Fibroblast of lung (primary cell): Measurements from ENCODE around the gene DOP1A. TPM values are rescaled to one million over a fixed set of nuclear protein-coding genes. Genes with fewer than 3 reads are reported as not detected.

Source experiments
- DNase-seq, 2 donors: peaks; one replicate each; pipeline versions ENCODE4 v3.0.0 to v3.0.0-alpha.2; 2010; ENCODE audit warnings: low read depth in 2 of 2
- H2AFZ ChIP-seq: 2 replicates; pipeline ENCODE4 v1.5.1; 2012; ENCODE audit warnings: low read length, control low read depth, inconsistent platforms
- H3K27ac ChIP-seq: 2 replicates; pipeline ENCODE4 v1.5.1; 2011; ENCODE audit warnings: low read length, control low read depth; ENCODE audit not compliant: insufficient read depth
- H3K27me3 ChIP-seq: 2 replicates; pipeline ENCODE4 v1.5.1; 2011; ENCODE audit warnings: mild to moderate bottlenecking, low read length; ENCODE audit not compliant: control insufficient read depth, insufficient read depth
- H3K36me3 ChIP-seq: 2 replicates; pipeline ENCODE4 v1.5.1; 2011; ENCODE audit warnings: low read length; ENCODE audit not compliant: control insufficient read depth, insufficient read depth
- H3K4me1 ChIP-seq: 2 replicates; pipeline ENCODE4 v1.5.1; 2011; ENCODE audit warnings: low read length; ENCODE audit not compliant: control insufficient read depth, insufficient read depth; ENCODE audit errors: extremely low read depth
- H3K4me2 ChIP-seq: 2 replicates; pipeline ENCODE4 v1.5.1; 2011; ENCODE audit warnings: low read length, control low read depth; ENCODE audit not compliant: insufficient read depth; ENCODE audit errors: extremely low read depth
- H3K4me3 ChIP-seq, 4 experiments: fragments of 200-600 bp in 1 of 4; sonication (generic) in 1 of 4; replicated peaks in 1 of 4; 2 replicates each; pipeline ENCODE4 v1.5.1; 2011 to 2016; ENCODE audit warnings: low read length in 4 of 4, low read depth in 3 of 4, mild to moderate bottlenecking in 3 of 4, control low read depth in 2 of 4, inconsistent platforms in 1 of 4, mixed read lengths in 1 of 4; ENCODE audit not compliant: insufficient read depth in 1 of 4; ENCODE audit errors: control extremely low read depth in 1 of 4
- H3K79me2 ChIP-seq: 2 replicates; pipeline ENCODE4 v1.5.1; 2012; ENCODE audit warnings: mild to moderate bottlenecking, low read length, inconsistent platforms; ENCODE audit not compliant: control insufficient read depth, insufficient read depth
- H3K9ac ChIP-seq: 2 replicates; pipeline ENCODE4 v1.5.1; 2011; ENCODE audit warnings: mild to moderate bottlenecking, low read length, control low read depth; ENCODE audit not compliant: insufficient read depth
- H3K9me3 ChIP-seq: 2 replicates; pipeline ENCODE4 v1.5.1; 2012; ENCODE audit warnings: low read depth, low read length; ENCODE audit not compliant: control insufficient read depth, insufficient read depth
- H4K20me1 ChIP-seq: 2 replicates; pipeline ENCODE4 v1.5.1; 2011; ENCODE audit warnings: low read length; ENCODE audit not compliant: control insufficient read depth, insufficient read depth; ENCODE audit errors: extremely low read depth
- CTCF ChIP-seq, 2 donors: IDR thresholded peaks in 1 of 2; conservative IDR thresholded peaks in 1 of 2; 1 replicate in 1 of 2; 2 replicates in 1 of 2; pipeline ENCODE4 v1.5.1; 2011 to 2012; ENCODE audit warnings: low read length in 2 of 2, control low read depth in 1 of 2, inconsistent platforms in 1 of 2, low read depth in 1 of 2, mild to moderate bottlenecking in 1 of 2
- EZH2 ChIP-seq: IDR thresholded peaks from 2 replicates; pipeline ENCODE4 v1.5.1; 2012; ENCODE audit warnings: low read length, control low read depth, mild to moderate bottlenecking; ENCODE audit errors: missing control alignments
- polyA plus RNA-seq, 2 donors: library from polyadenylated mRNA; depleted of rRNA in 1 of 2; stranded (reverse) in 1 of 2; unstranded in 1 of 2; fragments of >200 nt; gene quantifications; 2 replicates each; pipeline ENCODE4 v1.2.1, GENCODE V29; 2011 to 2012; ENCODE audit warnings: missing spikeins in 1 of 2
- total RNA-seq: library from RNA; depleted of rRNA; stranded (reverse); fragments of >200 nt; gene quantifications from 2 replicates; pipeline ENCODE4 v1.2.1, GENCODE V29; 2014

The DOP1A gene
- total and polyA plus RNA-seq, 2 donors (not counting 1 experiment from before 2014, with no cell fraction given), result 13.2 to 33.7 TPM

GRCh38 chr6:83097675-83098074, 30.2 kb downstream of the DOP1A start:
- H3K27ac ChIP-seq, result no peak overlapping the region
- H3K79me2 ChIP-seq, result peaks cover 2% of the 10 kb centered on the region
- H3K9me3 ChIP-seq, result no peaks in the 10 kb centered on the region
- peaks cover 6% of the 10 kb centered on the region for H3K4me1 ChIP-seq
- H2AFZ ChIP-seq, result no peak overlapping the region
- no peak for DNase-seq
- TF ChIP-seq EZH2 (no peak), CTCF (conservative IDR thresholded peaks at IDR 0.05 in 1 of 2, IDR thresholded peaks at IDR 0.05 in 1 of 2; ENCODE audit: low read depth in 1 of 2, low read length in 2 of 2) (no peak)
- H3K4me2 ChIP-seq, result no peak overlapping the region
- H3K36me3 ChIP-seq, result no peaks in the 10 kb centered on the region
- no peaks in the 10 kb centered on the region for H4K20me1 ChIP-seq
- no peaks in the 10 kb centered on the region for H3K27me3 ChIP-seq
- H3K4me3 ChIP-seq, result no peak overlapping the region
- H3K9ac ChIP-seq, result no peak overlapping the region

DNA sequence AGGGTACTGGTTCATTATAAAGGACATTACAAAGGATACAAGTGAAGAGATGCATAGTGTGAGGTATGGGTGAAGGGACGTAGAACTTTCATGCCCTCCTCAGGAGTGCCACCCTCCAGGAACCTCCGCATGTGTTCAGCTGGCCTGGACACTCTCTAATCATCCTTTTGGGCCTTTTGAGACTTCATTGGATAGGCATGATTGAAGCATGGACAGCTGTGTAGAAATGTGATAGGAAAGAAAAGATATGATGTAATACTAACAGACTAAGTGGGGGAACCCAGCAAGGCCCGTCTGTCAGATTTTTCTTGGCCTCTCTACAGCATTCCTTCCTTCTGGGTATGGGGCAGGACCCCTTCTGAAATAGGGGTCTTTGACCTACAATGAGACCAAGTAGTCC, 31.1 kb downstream of the DOP1A start:
- Histone ChIP-seq H3K9ac (no peak overlapping the region), H4K20me1 (no peaks in the 10 kb centered on the region), H3K4me3 (no peak overlapping the region), H3K36me3 (no peaks in the 10 kb centered on the region), H3K4me1 (peaks cover 3% of the 10 kb centered on the region), H3K4me2 (no peak overlapping the region), H3K9me3 (no peaks in the 10 kb centered on the region), H3K27me3 (no peaks in the 10 kb centered on the region), H3K79me2 (peaks cover 2% of the 10 kb centered on the region), H3K27ac (no peak overlapping the region), H2AFZ (no peak overlapping the region)
- TF ChIP-seq EZH2 (no peak), CTCF (conservative IDR thresholded peaks at IDR 0.05 in 1 of 2, IDR thresholded peaks at IDR 0.05 in 1 of 2; ENCODE audit: low read depth in 1 of 2, low read length in 2 of 2) (no peak)
- no peak for DNase-seq

DNA sequence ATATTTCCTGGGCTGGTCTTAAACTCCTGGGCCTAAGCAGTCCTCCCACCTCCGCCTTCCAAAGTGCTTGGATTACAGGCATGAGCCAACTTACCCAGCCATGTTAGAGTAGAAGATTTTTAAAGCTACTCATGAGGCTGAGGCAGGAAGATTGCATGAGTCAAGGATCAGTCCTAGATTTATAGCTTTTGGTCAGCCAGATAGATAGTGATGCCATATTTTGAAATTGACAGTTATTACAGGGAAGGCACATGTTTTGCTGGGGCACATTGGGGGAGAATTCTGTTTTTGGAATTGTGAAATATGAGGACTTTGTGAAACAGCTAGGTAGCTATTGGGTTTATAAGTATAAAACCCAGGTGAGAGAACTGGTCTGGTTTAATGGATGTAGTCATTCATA, 40.9 kb downstream of the DOP1A start:
- Histone ChIP-seq H4K20me1 (no peaks in the 10 kb centered on the region), H3K4me1 (no peaks in the 10 kb centered on the region), H3K4me3 (no peak overlapping the region), H3K4me2 (no peak overlapping the region), H3K9ac (no peak overlapping the region), H3K27ac (no peak overlapping the region), H3K9me3 (no peaks in the 10 kb centered on the region), H3K27me3 (no peaks in the 10 kb centered on the region), H2AFZ (no peak overlapping the region), H3K79me2 (no peaks in the 10 kb centered on the region), H3K36me3 (no peaks in the 10 kb centered on the region)
- TF ChIP-seq EZH2 (no peak), CTCF (conservative IDR thresholded peaks at IDR 0.05 in 1 of 2, IDR thresholded peaks at IDR 0.05 in 1 of 2; ENCODE audit: low read depth in 1 of 2, low read length in 2 of 2) (no peak)
- no peak for DNase-seq
